Measurements from ENCODE around the gene NXF1.
"Not testable (repeated sequence)": the region's sequence is repeated elsewhere in the genome, so short reads cannot be mapped to it uniquely, and the experiment has no call there.

NXF1 gene

DNA sequence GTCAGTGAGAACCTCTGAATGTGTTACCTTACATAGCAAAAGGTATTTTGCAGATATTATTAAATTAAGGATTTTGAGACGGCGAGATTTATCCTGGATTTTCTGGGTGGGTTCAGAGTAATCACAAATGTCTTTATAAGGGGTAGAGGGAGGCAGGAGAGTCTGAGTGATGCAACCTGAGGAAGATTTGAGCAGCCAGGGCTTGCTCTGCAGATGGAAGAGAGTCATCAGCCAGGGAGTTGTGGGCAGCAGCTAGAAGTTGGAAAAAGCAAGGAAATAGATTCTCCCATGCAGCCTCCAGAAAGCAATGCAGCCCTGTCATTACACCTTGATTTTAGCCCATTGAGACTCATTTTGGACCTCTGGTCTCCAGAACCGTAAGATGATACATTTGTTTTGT lies 38.2 kb upstream of the NXF1 start:
- Histone ChIP-seq H3K27me3 (ENCODE audit: control insufficient read depth, insufficient read depth, low read length) (no peaks in the 10 kb centered on the region), H3K9me3 (ENCODE audit: control insufficient read depth, insufficient read depth, low read depth, low read length) (no peaks in the 10 kb centered on the region; the same call in 1 of the 2 replicates), H3K4me1 (ENCODE audit: control insufficient read depth, insufficient read depth, low read length) (peaks cover 6% of the 10 kb centered on the region; the same call in 1 of the 2 replicates), H3K4me3 (ENCODE audit: low read depth, low read length) (no peak overlapping the region), H3K36me3 (ENCODE audit: control insufficient read depth, insufficient read depth, low read length) (no peaks in the 10 kb centered on the region), H3K27ac (ENCODE audit: low read depth, low read length) (no peak overlapping the region), H3K9ac (ENCODE audit: low read length) (peak overlapping the region; percentile 10)

DNA sequence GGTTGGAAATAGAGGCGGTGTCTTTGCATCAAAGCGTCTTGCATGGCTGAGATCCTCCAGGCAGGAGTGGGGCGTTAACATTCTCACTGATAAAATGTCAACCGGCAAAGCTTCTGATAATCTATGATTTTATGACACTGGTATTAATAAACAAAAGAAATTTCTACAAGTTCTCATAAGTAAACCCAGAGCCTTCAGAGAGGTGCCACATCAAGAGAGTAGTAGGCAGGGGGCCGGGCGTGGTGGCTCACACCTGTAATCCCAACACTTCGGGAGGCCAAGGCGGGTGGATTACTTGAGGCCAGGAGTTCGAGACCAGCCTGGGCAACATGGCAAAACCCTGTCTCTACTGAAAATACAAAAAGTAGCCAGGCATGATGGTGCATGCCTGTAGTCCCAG lies 37.7 kb upstream of the NXF1 start:
- H3K9ac ChIP-seq (ENCODE audit: low read length) = peak overlapping the region; percentile 96
- H3K36me3 ChIP-seq (ENCODE audit: control insufficient read depth, insufficient read depth, low read length); H3K27me3 ChIP-seq (ENCODE audit: control insufficient read depth, insufficient read depth, low read length); H3K4me1 ChIP-seq (ENCODE audit: control insufficient read depth, insufficient read depth, low read length); H3K9me3 ChIP-seq (ENCODE audit: control insufficient read depth, insufficient read depth, low read depth, low read length): not testable (repeated sequence)
- H3K4me3 ChIP-seq (ENCODE audit: low read depth, low read length) = peak overlapping the region; percentile 55
- H3K27ac ChIP-seq (ENCODE audit: low read depth, low read length) = peak overlapping the region; percentile 99; the same call in 1 of the 2 replicates

GRCh38 chr11:62842171-62842741 lies 37.0 kb upstream of the NXF1 start:
- Histone ChIP-seq H3K36me3 (ENCODE audit: control insufficient read depth, insufficient read depth, low read length) (peaks cover 5% of the 10 kb centered on the region), H3K27me3 (ENCODE audit: control insufficient read depth, insufficient read depth, low read length) (no peaks in the 10 kb centered on the region), H3K4me3 (ENCODE audit: low read depth, low read length) (peak overlapping the region; percentile 55), H3K9ac (ENCODE audit: low read length) (peak overlapping the region; percentile 96), H3K27ac (ENCODE audit: low read depth, low read length) (peak overlapping the region; percentile 99), H3K9me3 (ENCODE audit: control insufficient read depth, insufficient read depth, low read depth, low read length) (no peaks in the 10 kb centered on the region; the same call in 1 of the 2 replicates), H3K4me1 (ENCODE audit: control insufficient read depth, insufficient read depth, low read length) (peaks cover 6% of the 10 kb centered on the region; the same call in 1 of the 2 replicates)

DNA sequence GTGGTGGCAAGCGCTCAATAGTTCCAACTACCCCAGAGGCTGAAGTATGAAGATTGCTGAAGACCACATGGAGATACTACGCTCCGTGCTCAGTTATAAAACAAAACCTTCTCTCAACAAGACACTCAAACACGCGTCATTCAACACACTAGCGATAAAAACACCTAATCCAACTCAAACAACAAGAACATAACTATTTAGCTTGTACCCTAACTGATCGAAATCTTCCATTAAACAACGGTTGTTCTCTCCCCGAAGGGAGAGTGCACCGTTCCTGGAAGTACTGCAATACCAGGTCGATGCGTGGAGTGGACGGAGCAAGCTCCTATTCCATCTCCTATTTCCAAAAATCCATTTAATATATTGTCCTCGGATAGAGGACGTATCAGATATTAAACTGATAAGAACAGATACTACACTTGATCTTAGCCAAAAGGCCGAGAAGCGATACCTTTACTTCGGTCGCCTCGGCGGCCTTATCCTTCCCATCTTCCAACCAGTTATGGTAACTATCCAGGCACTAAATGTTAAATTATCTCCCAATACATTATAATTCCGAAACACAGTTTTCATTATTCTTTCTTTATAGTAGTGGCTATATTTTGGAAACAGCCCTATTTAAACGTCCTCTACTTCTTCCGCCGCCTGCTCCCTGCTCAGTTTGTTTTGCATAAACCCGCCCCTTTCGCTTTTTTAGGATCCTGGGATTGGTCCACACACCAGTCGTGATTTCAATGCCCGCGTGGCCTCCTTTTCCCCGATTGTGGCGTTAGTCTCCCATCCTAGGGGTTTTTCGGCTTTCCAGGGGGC lies 36.3 kb upstream of the NXF1 start:
- H3K9ac ChIP-seq (ENCODE audit: low read length) = peak overlapping the region; percentile 96
- peak overlapping the region; percentile 55 for H3K4me3 ChIP-seq (ENCODE audit: low read depth, low read length)
- no peaks in the 10 kb centered on the region for H3K9me3 ChIP-seq (ENCODE audit: control insufficient read depth, insufficient read depth, low read depth, low read length)
- peak overlapping the region; percentile 99 for H3K27ac ChIP-seq (ENCODE audit: low read depth, low read length)
- peaks cover 10% of the 10 kb centered on the region for H3K36me3 ChIP-seq (ENCODE audit: control insufficient read depth, insufficient read depth, low read length)
- H3K4me1 ChIP-seq (ENCODE audit: control insufficient read depth, insufficient read depth, low read length) = peaks cover 6% of the 10 kb centered on the region; the same call in 1 of the 2 replicates
- H3K27me3 ChIP-seq (ENCODE audit: control insufficient read depth, insufficient read depth, low read length) = no peaks in the 10 kb centered on the region

- Histone ChIP-seq H3K9ac (ENCODE audit: low read length) (peak overlapping the region; percentile 94), H3K36me3 (ENCODE audit: control insufficient read depth, insufficient read depth, low read length) (peaks cover 18% of the 10 kb centered on the region), H3K27ac (ENCODE audit: low read depth, low read length) (peak overlapping the region; percentile 69; the same call in 1 of the 2 replicates), H3K4me3 (ENCODE audit: low read depth, low read length) (peak overlapping the region; percentile 83)
- not testable (repeated sequence) for H3K4me1 ChIP-seq (ENCODE audit: control insufficient read depth, insufficient read depth, low read length); H3K9me3 ChIP-seq (ENCODE audit: control insufficient read depth, insufficient read depth, low read depth, low read length); H3K27me3 ChIP-seq (ENCODE audit: control insufficient read depth, insufficient read depth, low read length)
Observed at GRCh38 chr11:62840721-62841360, 35.6 kb upstream of the NXF1 start.

- H3K27ac ChIP-seq (ENCODE audit: low read depth, low read length) = peak within 1 kb of the TSS; percentile 69
- peak within 1 kb of the TSS; percentile 94 for H3K9ac ChIP-seq (ENCODE audit: low read length)
- H3K9me3 ChIP-seq (ENCODE audit: control insufficient read depth, insufficient read depth, low read depth, low read length) = no peaks in the 10 kb centered on the region
- no peaks in the 10 kb centered on the region for H3K27me3 ChIP-seq (ENCODE audit: control insufficient read depth, insufficient read depth, low read length)
- H3K4me3 ChIP-seq (ENCODE audit: low read depth, low read length) = peak within 1 kb of the TSS; percentile 83
- peaks cover 33% of the 10 kb centered on the region for H3K36me3 ChIP-seq (ENCODE audit: control insufficient read depth, insufficient read depth, low read length)
- peaks cover 6% of the 10 kb centered on the region; the same call in 1 of the 2 replicates for H3K4me1 ChIP-seq (ENCODE audit: control insufficient read depth, insufficient read depth, low read length)
Observed at GRCh38 chr11:62839050-62839945, 34.1 kb upstream of the NXF1 start, which contains the start of gene WDR74. WDR74 (minus strand) TSS chr11:62839590; CDS start chr11:62839570, 20 bp downstream.

- no peak overlapping the region for H3K9ac ChIP-seq (ENCODE audit: low read length)
- H3K4me1 ChIP-seq (ENCODE audit: control insufficient read depth, insufficient read depth, low read length) = peaks cover 4% of the 10 kb centered on the region; the same call in 1 of the 2 replicates
- no peaks in the 10 kb centered on the region for H3K9me3 ChIP-seq (ENCODE audit: control insufficient read depth, insufficient read depth, low read depth, low read length)
- no peak overlapping the region for H3K4me3 ChIP-seq (ENCODE audit: low read depth, low read length)
- peaks cover 43% of the 10 kb centered on the region for H3K36me3 ChIP-seq (ENCODE audit: control insufficient read depth, insufficient read depth, low read length)
- H3K27ac ChIP-seq (ENCODE audit: low read depth, low read length) = no peak overlapping the region
- no peaks in the 10 kb centered on the region for H3K27me3 ChIP-seq (ENCODE audit: control insufficient read depth, insufficient read depth, low read length)
Observed at GRCh38 chr11:62835336-62835735, 30.1 kb upstream of the NXF1 start.

- peak within 1 kb of the TSS; percentile 92 for H3K4me3 ChIP-seq (ENCODE audit: low read depth, low read length)
- H3K9me3 ChIP-seq (ENCODE audit: control insufficient read depth, insufficient read depth, low read depth, low read length) = no peaks in the 10 kb centered on the region
- no peaks in the 10 kb centered on the region for H3K27me3 ChIP-seq (ENCODE audit: control insufficient read depth, insufficient read depth, low read length)
- peaks cover 50% of the 10 kb centered on the region for H3K36me3 ChIP-seq (ENCODE audit: control insufficient read depth, insufficient read depth, low read length)
- peak within 1 kb of the TSS; percentile 97 for H3K27ac ChIP-seq (ENCODE audit: low read depth, low read length)
- peaks cover 4% of the 10 kb centered on the region; the same call in 1 of the 2 replicates for H3K4me1 ChIP-seq (ENCODE audit: control insufficient read depth, insufficient read depth, low read length)
- H3K9ac ChIP-seq (ENCODE audit: low read length) = peak within 1 kb of the TSS; percentile 97
Observed at GRCh38 chr11:62832336-62833234, 27.3 kb upstream of the NXF1 start, which contains the start of gene TEX54. TEX54 (minus strand) TSS chr11:62832841.

GRCh38 chr11:62831520-62832335 lies 26.5 kb upstream of the NXF1 start, which contains the start of gene STX5:
STX5 (minus strand) TSS chr11:62832051; CDS start chr11:62831243, 808 bp downstream.
- H3K4me3 ChIP-seq (ENCODE audit: low read depth, low read length) = peak within 1 kb of the TSS; percentile 92
- peak within 1 kb of the TSS; percentile 97 for H3K27ac ChIP-seq (ENCODE audit: low read depth, low read length)
- peaks cover 4% of the 10 kb centered on the region; the same call in 1 of the 2 replicates for H3K4me1 ChIP-seq (ENCODE audit: control insufficient read depth, insufficient read depth, low read length)
- H3K27me3 ChIP-seq (ENCODE audit: control insufficient read depth, insufficient read depth, low read length) = no peaks in the 10 kb centered on the region
- H3K9ac ChIP-seq (ENCODE audit: low read length) = peak within 1 kb of the TSS; percentile 97
- H3K9me3 ChIP-seq (ENCODE audit: control insufficient read depth, insufficient read depth, low read depth, low read length) = no peaks in the 10 kb centered on the region
- H3K36me3 ChIP-seq (ENCODE audit: control insufficient read depth, insufficient read depth, low read length) = peaks cover 53% of the 10 kb centered on the region
